Retinal pigment epithelial cell (primary cell): ENCODE measurements around the gene VAV2.

ENCODE experiments used
- DNase-seq: peaks from one replicate; pipeline ENCODE4 v3.0.0-alpha.2; 2010; ENCODE audit warnings: low read depth
- H3K4me3 ChIP-seq: 2 replicates; pipeline ENCODE4 v1.5.1; 2011; ENCODE audit warnings: mild to moderate bottlenecking, low read length, control low read depth, moderate library complexity
- TF ChIP-seq, protein P1 (sequence below): conservative IDR thresholded peaks from 2 replicates; pipeline ENCODE4 v1.5.1; 2011; ENCODE audit warnings: low read depth, low read length, control low read depth, inconsistent platforms

Gene VAV2

DNA sequence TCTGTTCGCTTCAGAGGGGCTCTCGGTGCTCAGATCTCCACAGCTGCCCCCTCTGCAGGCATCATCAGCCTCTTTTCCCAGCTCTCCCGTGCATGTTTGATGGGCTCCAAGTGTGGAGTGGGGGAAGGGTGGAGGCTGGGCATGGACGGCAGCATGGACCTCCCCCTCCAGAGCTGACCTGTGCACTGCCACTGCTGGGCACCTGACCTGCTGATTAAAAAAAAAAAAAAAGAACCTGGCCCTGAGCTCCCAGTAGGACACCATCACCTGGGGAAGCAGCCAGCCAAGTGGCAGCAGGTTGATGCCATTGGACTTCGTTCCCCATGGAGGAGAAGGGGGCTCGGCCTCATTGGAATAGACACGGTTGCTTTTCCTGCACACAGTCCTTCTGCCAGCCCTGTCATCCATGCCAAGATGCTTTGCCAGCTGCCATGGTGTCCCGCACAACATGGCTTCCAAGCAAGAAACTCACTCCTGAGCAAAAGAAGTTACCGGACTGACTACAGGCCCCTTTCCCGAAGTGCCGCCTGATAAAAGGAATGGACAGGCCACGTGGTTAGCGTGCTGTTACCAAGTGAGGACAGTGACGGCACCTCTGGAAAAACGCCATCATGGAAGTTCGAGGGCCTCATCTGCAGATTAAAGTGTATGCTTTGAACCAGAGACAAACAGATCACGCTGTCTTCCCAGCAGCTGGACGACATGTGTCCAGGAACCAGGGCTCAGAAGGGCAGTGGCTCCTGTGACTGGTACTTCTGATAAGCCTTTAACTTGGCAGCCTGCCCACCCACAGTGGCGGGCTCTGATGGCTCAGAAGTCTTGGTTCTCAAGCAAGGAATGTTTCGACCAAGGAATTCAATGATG lies 18.4 kb upstream of the VAV2 start:
- peak; percentile 61 for DNase-seq
- TF ChIP-seq, protein P1, sequence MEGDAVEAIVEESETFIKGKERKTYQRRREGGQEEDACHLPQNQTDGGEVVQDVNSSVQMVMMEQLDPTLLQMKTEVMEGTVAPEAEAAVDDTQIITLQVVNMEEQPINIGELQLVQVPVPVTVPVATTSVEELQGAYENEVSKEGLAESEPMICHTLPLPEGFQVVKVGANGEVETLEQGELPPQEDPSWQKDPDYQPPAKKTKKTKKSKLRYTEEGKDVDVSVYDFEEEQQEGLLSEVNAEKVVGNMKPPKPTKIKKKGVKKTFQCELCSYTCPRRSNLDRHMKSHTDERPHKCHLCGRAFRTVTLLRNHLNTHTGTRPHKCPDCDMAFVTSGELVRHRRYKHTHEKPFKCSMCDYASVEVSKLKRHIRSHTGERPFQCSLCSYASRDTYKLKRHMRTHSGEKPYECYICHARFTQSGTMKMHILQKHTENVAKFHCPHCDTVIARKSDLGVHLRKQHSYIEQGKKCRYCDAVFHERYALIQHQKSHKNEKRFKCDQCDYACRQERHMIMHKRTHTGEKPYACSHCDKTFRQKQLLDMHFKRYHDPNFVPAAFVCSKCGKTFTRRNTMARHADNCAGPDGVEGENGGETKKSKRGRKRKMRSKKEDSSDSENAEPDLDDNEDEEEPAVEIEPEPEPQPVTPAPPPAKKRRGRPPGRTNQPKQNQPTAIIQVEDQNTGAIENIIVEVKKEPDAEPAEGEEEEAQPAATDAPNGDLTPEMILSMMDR: no peak
- H3K4me3 ChIP-seq: no peak overlapping the region

DNA sequence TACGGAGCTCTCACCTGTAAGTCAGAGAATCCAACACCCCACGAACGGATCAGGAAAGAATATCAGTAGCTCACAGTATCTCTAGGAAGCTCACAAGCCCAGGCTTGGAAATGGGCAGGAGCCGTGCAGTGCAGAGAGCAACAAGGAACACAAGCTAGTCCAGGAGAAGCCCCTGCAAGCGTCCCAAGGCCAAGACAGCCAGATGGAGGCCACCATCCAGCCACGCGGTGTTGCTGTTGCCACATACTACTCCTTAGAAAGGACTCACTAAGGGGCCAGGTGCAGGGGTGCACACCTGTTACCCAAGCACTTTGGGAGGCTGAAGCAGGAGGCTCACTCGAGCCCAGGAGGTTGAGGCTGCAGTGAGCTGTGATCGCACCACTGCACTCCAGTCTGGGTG lies 15.4 kb upstream of the VAV2 start:
- TF ChIP-seq, protein P1: no peak
- no peak overlapping the region for H3K4me3 ChIP-seq
- no peak for DNase-seq

DNA sequence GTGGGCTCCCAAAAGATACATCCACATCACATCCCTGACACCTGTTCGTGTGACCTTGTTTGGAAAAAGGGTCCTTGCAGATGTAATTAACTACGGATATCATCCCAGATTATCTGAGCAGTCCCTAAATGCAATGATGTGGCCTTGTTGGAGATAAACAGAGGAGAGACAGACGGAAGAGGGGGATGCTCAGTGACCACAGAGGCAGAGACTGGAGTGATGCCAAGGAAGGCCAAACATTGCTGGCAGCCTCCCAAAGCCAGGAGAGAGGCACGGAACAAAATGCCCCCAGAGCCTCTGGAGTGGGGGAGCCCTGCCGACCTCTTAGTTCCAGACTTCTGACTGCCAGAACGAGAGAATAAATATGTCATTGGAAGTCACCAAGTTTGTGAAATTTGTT lies 15.0 kb upstream of the VAV2 start:
- no peak overlapping the region for H3K4me3 ChIP-seq
- DNase-seq: no peak
- TF ChIP-seq, protein P1: no peak

DNA sequence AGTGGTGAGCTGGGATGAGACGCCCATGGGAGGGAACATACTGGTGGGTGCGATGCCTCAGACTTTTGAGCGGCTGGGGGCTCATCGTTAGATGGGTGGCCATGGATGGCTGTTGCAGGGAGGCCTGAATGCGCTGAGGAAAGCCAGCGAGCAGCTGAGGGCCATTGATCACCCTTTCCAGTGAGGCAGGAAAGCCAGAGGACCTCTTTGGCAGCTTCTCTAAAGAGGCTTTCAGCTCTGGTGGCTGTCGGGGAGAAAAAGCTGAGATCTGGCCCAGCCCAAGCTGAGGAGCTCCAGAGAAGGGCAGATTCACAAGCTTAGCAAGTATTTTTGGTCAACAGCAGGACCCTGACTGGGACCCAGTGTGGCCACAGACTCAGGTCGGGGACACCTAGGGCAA lies 13.3 kb upstream of the VAV2 start:
- no peak overlapping the region for H3K4me3 ChIP-seq
- DNase-seq: no peak
- TF ChIP-seq, protein P1: no peak

DNA sequence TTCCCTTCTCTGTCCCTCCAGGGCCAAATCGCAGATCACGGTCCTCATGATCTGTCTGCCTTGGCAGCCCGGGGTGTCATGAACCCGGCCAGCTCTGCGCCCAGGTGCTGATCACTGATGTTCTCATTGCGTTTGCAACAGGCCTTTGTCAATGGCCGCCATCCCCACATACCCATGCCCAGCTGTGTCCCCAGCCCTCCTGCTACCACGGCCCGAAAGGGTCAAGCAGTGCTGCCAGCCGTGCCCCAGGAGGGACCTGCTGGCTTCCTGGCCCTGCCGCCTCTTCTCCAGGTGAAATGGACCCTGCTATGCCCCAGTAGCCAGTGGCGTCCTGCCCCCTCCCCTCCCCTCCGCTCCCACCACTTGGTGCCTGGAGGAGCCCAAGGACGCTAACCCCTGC lies 12.8 kb upstream of the VAV2 start:
- no peak for DNase-seq
- TF ChIP-seq, protein P1: no peak

DNA sequence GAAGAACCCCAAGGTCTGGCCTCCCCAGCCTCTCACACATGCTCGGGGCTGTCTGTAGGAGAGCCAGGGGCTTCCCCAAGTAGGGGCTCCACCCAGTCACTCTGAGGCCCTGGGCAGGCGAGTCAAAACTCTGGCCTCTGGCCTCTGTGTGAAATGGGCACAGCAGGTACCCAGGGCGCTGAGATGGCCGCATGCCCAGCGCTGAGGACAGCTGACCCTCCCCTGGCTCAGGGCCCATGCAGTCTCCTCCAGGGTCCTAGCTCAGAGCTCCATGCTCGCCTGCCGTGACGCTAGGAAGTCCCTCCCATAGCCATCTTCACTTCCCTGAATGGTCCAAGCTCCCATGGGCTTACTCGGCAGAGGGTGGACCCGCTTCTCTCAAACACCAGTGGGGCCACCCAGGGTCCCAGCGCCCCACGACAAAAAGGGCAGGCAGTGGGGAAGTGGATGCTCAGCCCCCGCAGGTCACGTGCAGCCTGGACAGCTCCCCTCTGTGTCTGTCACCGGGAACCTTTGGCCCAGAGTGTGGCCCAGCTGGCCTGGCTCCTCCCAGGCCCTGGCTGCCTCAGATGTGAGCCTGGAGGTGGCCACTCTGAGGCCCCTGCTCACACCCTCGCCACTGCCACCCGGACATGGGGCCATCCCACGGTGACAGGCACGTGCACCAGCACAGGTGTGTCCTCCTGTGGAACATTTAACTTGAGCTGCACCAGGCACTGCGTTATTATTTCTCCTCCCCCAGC lies 12.2 kb upstream of the VAV2 start:
- DNase-seq: no peak
- TF ChIP-seq, protein P1: no peak

More for the DNA sequence above, 12.8 kb upstream of the VAV2 start:
- no peak overlapping the region for H3K4me3 ChIP-seq

More for the DNA sequence above, 12.2 kb upstream of the VAV2 start:
- no peak overlapping the region for H3K4me3 ChIP-seq
